Left colon (tissue), 2 donors: Measurements from ENCODE around the gene INSYN1. TPM values are rescaled to one million over a fixed set of nuclear protein-coding genes. Genes with fewer than 3 reads are reported as not detected.
A peak's percentile ranks its signal among the peaks of the same experiment; 100 is the strongest.
"Not testable (repeated sequence)": the region's sequence is repeated elsewhere in the genome, so short reads cannot be mapped to it uniquely, and the experiment has no call there.

Source experiments
- ATAC-seq: fragments of 200-7000 bp; cut with Tn5 transposase; one replicate; pipeline ENCODE4 v1.9.1; 2020; ENCODE audit warnings: mild to moderate bottlenecking, moderate library complexity
- DNase-seq, 2 donors: peaks; one replicate each; pipeline ENCODE4 v3.0.0-alpha.2; 2020
- intact Hi-C, 2 donors: fragments of 100-400 bp; cut with DNase I in 1 of 2; cut with micrococcal nuclease in 1 of 2; formaldehyde crosslinking; loops; one replicate each; pipeline versions ENCODE4 v1.11.2 to v1.14.0; 2022; cut with DNase I, micrococcal nuclease
- long read RNA-seq: library from polyadenylated mRNA; unstranded; transcript quantifications from one replicate; pipeline ENCODE4 v2.0.0, GENCODE V29; 2021
- total RNA-seq, 2 donors: library from RNA; stranded (reverse); fragmentation: NEBNext Ultra II Directional; extraction: Animal tissue kit (Norgen Biotek cat#: 25700); gene quantifications; one replicate each; pipeline ENCODE4 v1.2.1, GENCODE V29; 2021
- donor health status: DM: no; HTN: no; CAD: no.
- donor health status: DM: yes; HTN: yes; CAD: no.

INSYN1 gene
- 1 to 10 TPM in 1 of 2 donors, under 1 TPM in 1; 0.82 to 1.5 TPM for total RNA-seq
- long read RNA-seq = 0 reads

DNA sequence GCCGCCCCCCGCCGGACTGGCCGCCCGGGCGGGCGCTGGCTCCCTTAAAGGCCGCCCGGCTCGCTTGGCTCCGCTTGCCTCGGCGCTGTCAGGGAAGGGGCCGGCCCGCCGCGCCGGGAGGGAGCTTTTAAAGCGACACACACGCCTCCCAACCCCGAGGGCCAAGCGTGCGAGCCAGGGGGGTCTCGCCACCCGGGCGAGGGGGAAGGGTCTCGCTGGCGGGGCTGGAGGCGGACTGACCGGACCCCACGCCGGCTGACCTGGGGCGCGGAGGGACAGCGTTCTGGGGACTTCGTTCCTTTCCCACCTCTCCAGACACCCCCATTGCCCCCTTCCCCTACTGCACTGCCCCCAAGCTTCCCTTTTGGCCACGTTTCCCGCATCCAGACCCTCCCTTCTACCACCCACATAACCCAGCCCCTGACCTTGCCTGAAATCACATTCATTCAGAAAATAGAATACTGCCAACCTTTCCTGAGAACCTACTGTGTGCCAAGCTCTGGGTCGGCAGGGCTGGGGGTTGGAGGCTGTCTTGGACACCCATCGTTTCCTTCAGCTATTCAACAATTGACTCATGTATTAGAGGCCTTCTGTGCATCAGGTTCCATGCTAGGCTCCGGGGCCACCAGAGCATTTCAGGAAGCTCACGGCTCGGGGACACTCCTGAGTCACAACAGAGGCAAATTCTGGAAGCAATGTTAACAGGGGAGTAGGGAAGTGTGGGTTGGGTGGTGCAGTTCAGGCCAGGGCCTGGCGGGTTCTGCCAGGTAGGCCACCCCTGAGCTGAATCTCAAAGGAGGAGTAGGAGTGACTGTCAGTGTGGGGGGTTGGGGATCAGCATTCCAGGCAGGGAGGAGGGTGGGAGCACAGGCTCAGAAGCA, at the start of gene INSYN1:
INSYN1 (minus strand) TSS at position 102 of the 881 bp plus-strand sequence. CDS start 2,221 bp downstream, outside the sequence.
- ATAC-seq (no peak), DNase-seq (peak in 1 of 2 donors; percentile 13)
- intact Hi-C loops = no loop called here

- no peak for ATAC-seq
- intact Hi-C loops = no loop called here
- DNase-seq = peak in 1 of 2 donors; percentile 29
These were observed 49.4 kb upstream of the INSYN1 start for GRCh38 chr15:73802431-73803041.

GRCh38 chr15:73800662-73801345, 47.7 kb upstream of the INSYN1 start:
- no peak for ATAC-seq
- intact Hi-C loops = no loop called here
- peak in 1 of 2 donors; percentile 7 for DNase-seq

GRCh38 chr15:73799466-73799865, 46.3 kb upstream of the INSYN1 start:
- no peak for ATAC-seq
- DNase-seq = no peak
- intact Hi-C loops = no loop called here

- intact Hi-C loops = no loop called here
- ATAC-seq = no peak
These were observed 44.4 kb upstream of the INSYN1 start for GRCh38 chr15:73797366-73798158.

GRCh38 chr15:73796331-73796831, 43.2 kb upstream of the INSYN1 start:
- no peak for DNase-seq
- ATAC-seq = no peak
- intact Hi-C loops = no loop called here

More at GRCh38 chr15:73797366-73798158, 44.4 kb upstream of the INSYN1 start:
- DNase-seq = no peak

- no peak for DNase-seq
- intact Hi-C loops = no loop called here
- ATAC-seq = no peak
These were observed 41.4 kb upstream of the INSYN1 start for GRCh38 chr15:73794443-73795133.

GRCh38 chr15:73792899-73793541, 39.9 kb upstream of the INSYN1 start:
- intact Hi-C loops, DNase-seq, ATAC-seq: not testable (repeated sequence)

GRCh38 chr15:73792415-73792814, 39.3 kb upstream of the INSYN1 start:
- DNase-seq (no peak), ATAC-seq (no peak)
- intact Hi-C loops = no loop called here

DNA sequence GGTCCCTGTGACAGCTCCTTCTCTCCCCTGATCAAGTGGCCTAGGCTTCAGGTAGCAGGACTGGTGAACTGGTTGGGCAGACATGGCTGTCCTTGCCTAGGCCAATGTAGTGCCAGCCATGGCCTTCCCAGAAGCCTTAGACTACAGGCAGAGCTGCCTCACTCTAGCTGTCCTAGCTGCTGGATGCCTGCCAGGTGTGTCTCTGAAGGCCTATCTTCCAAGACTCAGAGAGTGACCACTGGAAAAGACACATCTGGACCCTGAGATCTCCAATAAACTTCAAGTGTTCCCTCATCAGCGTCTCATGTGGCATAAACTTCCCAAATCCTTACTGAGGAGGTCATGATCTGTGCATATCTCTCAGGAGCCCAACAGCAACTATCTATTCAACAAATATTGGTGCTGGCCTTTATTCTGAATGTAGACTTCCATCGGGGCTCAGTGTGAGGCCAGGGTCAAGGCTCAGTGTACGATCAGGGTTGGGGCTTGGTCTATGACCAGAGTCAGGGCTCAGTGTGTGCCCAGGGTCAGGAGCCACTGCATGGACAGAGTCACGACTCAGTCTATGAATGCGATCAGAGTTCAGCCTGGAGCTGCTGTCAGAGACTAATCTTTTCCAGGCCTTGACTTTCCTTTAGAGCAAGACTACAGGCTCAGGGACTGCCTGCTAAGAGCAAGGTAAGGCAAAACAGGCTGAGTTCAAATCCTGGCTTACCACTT, 36.5 kb upstream of the INSYN1 start:
- ATAC-seq (no peak), DNase-seq (no peak)
- intact Hi-C loops = no loop called here

DNA sequence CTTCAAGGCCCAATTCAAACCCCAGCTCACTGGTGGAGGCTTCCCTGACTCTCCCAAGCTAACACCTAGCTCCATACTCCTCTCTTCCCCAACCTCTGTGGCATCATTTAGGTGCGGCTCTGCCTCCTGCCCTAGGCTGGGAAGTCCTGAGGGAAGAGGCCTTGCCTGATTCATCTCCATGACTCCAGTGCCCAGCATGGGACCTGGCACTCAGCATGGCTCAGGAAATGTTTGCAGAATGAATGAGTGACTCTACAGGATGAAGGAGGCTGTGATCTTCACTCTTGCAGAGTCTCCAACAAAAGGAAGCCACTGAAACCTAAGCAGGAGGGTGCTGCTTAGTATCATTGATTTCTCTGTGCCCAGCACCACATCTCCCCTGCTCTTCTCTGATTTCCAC, 34.5 kb upstream of the INSYN1 start:
- ATAC-seq = no peak
- intact Hi-C loops = no loop called here
- DNase-seq = no peak

GRCh38 chr15:73786538-73786937, 33.4 kb upstream of the INSYN1 start:
- ATAC-seq (no peak), DNase-seq (no peak)
- intact Hi-C loops = no loop called here

DNA sequence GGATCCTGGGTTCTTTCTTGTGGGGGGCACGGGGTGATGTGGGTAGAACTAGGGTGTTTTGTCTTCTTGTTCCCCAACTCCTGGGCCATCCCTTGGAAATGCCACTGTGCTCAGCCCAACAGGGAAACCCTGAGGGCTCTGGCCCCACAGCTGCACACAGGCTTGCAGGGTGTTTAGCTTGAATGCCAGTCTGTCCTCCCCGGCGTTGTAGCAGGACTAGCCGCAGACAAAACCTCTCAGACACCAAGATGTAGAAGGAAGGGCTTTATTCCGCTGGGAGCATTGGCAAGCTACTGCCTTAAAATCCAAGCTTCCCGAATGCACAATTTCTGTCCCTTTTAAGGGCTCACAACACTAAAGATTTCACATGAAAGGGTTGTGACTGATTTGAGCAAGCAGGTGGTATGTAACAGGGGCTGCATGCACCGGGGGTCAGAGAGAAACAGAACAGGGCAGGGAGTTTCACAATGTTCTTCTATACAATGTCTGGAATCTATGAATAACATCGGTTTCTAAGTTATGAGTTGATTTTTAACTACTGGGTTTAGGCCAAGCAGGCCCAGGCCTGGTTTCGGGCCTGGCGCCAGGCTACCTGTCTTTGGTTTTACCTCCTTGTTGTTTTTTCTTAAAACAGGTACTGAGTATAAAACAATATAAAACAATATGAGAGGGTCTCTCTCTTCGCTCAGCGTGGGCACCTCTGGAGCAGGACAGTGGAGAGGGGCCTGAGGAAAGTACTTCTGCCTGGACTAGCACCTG, 32.3 kb upstream of the INSYN1 start:
- DNase-seq, intact Hi-C loops, ATAC-seq: not testable (repeated sequence)

DNA sequence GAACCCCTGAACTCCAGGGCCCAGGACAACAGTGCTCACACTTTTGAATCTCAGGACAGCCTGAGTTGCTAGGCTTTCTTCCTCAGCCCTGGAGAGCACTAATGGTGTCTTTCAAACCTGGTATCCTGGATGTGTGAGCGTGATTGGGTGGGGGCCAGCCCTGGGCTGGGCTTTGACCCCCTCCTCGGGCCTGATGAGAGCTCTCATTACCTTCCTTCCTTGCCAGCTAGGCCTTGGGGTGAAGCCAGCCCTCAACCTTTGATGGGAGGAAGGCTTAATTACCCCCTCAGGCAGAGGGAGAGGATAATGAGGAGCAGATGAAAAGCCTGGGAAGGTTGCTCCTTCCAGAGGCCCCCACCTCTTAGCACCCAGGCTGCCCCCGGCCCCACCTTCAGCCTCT, 31.1 kb upstream of the INSYN1 start:
- DNase-seq (no peak), ATAC-seq (no peak)
- intact Hi-C loops = no loop called here

- ATAC-seq (no peak), DNase-seq (no peak)
- intact Hi-C loops = no loop called here
These were observed 29.3 kb upstream of the INSYN1 start for GRCh38 chr15:73782344-73782959.
